Peyer's patch (tissue), 4 donors: Measurements from ENCODE around the gene APPBP2.

Source experiments
- CTCF ChIP-seq, 6 experiments: fragments of 450-650 bp in 4 of 6; fragments of 200-600 bp in 2 of 6; sonication (generic) in 1 of 6; IDR thresholded peaks; one replicate each; pipeline ENCODE4 v1.5.1; 2017 to 2019; ENCODE audit warnings: antibody characterized with exemption in 6 of 6, mild to moderate bottlenecking in 3 of 6, moderate library complexity in 1 of 6
- POLR2A ChIP-seq, 2 donors: fragments of 450-650 bp; IDR thresholded peaks; one replicate each; pipeline ENCODE4 v1.5.1; 2017; ENCODE audit warnings: antibody characterized with exemption in 2 of 2, mild to moderate bottlenecking in 2 of 2, moderate library complexity in 2 of 2

- no peak for TF ChIP-seq CTCF (IDR thresholded peaks at IDR 0.05)
- TF ChIP-seq POLR2A (IDR thresholded peaks at IDR 0.05) = no peak
Observed at GRCh38 chr17:60542071-60542470, 16.0 kb upstream of the APPBP2 start.
